HG03457 (cell line): ENCODE results near the gene FBXL7.

ENCODE experiments used
- ATAC-seq: cut with Tn5 transposase; IDR thresholded peaks from one replicate; pipeline ENCODE4 v1.9.1; 2021; ENCODE audit warnings: moderate number of reproducible peaks; ENCODE audit not compliant: unreplicated experiment

The FBXL7 gene

GRCh38 chr5:15983392-15983791, 483.4 kb downstream of the FBXL7 start:
- ATAC-seq: no peak
